ENCODE results near the gene MBL2. TPM values are rescaled to one million over a fixed set of nuclear protein-coding genes. Genes with fewer than 3 reads are reported as not detected.

MBL2 gene
- total RNA-seq: not detected in 2 replicates
- not detected for polyA plus RNA-seq (2012)

- DNase-seq (ENCODE audit: low read depth): no peak
Measured at GRCh38 chr10:52772623-52773022, at the start of gene MBL2. TSS of gene MBL2 (minus strand) at chr10:52772784. CDS start at chr10:52771635, 1,149 bp downstream.

- no peak for DNase-seq (ENCODE audit: low read depth)
Measured at GRCh38 chr10:52820309-52820708, 47.7 kb upstream of the MBL2 start.

- peak; percentile 68 for DNase-seq (ENCODE audit: low read depth)
Measured at GRCh38 chr10:52818019-52818418, 45.4 kb upstream of the MBL2 start.

GRCh38 chr10:52814506-52814905 is 41.9 kb upstream of the MBL2 start:
- DNase-seq (ENCODE audit: low read depth): no peak

GRCh38 chr10:52811776-52812175 is 39.2 kb upstream of the MBL2 start:
- no peak for DNase-seq (ENCODE audit: low read depth)

GRCh38 chr10:52810761-52811160 is 38.2 kb upstream of the MBL2 start:
- no peak for DNase-seq (ENCODE audit: low read depth)

GRCh38 chr10:52807803-52808202 is 35.2 kb upstream of the MBL2 start:
- DNase-seq (ENCODE audit: low read depth): no peak

GRCh38 chr10:52805414-52806285 is 33.1 kb upstream of the MBL2 start:
- no peak for DNase-seq (ENCODE audit: low read depth)

GRCh38 chr10:52801947-52802346 is 29.4 kb upstream of the MBL2 start:
- peak; percentile 31 for DNase-seq (ENCODE audit: low read depth)

GRCh38 chr10:52786098-52786497 is 13.5 kb upstream of the MBL2 start:
- DNase-seq (ENCODE audit: low read depth): no peak

- DNase-seq (ENCODE audit: low read depth): no peak
Measured at GRCh38 chr10:52785418-52785817, 12.8 kb upstream of the MBL2 start.

GRCh38 chr10:52783726-52784125 is 11.1 kb upstream of the MBL2 start:
- DNase-seq (ENCODE audit: low read depth): no peak

- no peak for DNase-seq (ENCODE audit: low read depth)
Measured at GRCh38 chr10:52782554-52782953, 10.0 kb upstream of the MBL2 start.

GRCh38 chr10:52780391-52781155 is 8.0 kb upstream of the MBL2 start:
- no peak for DNase-seq (ENCODE audit: low read depth)

GRCh38 chr10:52779541-52780390 is 7.2 kb upstream of the MBL2 start:
- DNase-seq (ENCODE audit: low read depth): peak; percentile 74

GRCh38 chr10:52778511-52779392 is 6.2 kb upstream of the MBL2 start:
- peak; percentile 47 for DNase-seq (ENCODE audit: low read depth)

GRCh38 chr10:52777414-52777813 is 4.8 kb upstream of the MBL2 start:
- no peak for DNase-seq (ENCODE audit: low read depth)

GRCh38 chr10:52776471-52776903 is 3.9 kb upstream of the MBL2 start:
- DNase-seq (ENCODE audit: low read depth): no peak

- no peak for DNase-seq (ENCODE audit: low read depth)
Measured at GRCh38 chr10:52775132-52775647, 2.6 kb upstream of the MBL2 start.

- DNase-seq (ENCODE audit: low read depth): no peak
Measured at GRCh38 chr10:52774600-52775106, 2.1 kb upstream of the MBL2 start.
